Muscle layer of colon (tissue), 2 donors: Measurements from ENCODE around the gene EPN3.

Experiments used
- H3K27ac ChIP-seq: one replicate; pipeline ENCODE4 v1.7.0; 2013; ENCODE audit warnings: low read depth, mild to moderate bottlenecking, low read length, moderate library complexity
- H3K27me3 ChIP-seq, 2 donors: one replicate each; pipeline ENCODE4 v1.7.0; 2013; ENCODE audit warnings: low read length in 2 of 2, mild to moderate bottlenecking in 2 of 2; ENCODE audit not compliant: insufficient read depth in 2 of 2, control insufficient read depth in 1 of 2
- H3K36me3 ChIP-seq: one replicate; pipeline ENCODE4 v1.7.0; 2013; ENCODE audit warnings: mild to moderate bottlenecking, low read length; ENCODE audit not compliant: insufficient read depth
- H3K4me1 ChIP-seq: one replicate; pipeline ENCODE4 v1.7.0; 2013; ENCODE audit warnings: mild to moderate bottlenecking, low read length; ENCODE audit not compliant: insufficient read depth
- H3K4me3 ChIP-seq, 2 donors: one replicate each; pipeline ENCODE4 v1.7.0; 2013; ENCODE audit warnings: low read length in 2 of 2, low read depth in 1 of 2, mild to moderate bottlenecking in 1 of 2, moderate library complexity in 1 of 2
- H3K9ac ChIP-seq: one replicate; pipeline ENCODE4 v1.7.0; 2013; ENCODE audit warnings: low read length
- H3K9me3 ChIP-seq: one replicate; pipeline ENCODE4 v1.7.0; 2013; ENCODE audit warnings: mild to moderate bottlenecking, low read length
- donor health status: abdominal sarcoma.
- donor health status: Adenocarcinoma of cecum.

Gene EPN3

GRCh38 chr17:50586421-50587247 is 54.1 kb downstream of the EPN3 start:
- H3K9me3 ChIP-seq, result no peaks in the 10 kb centered on the region
- no peak overlapping the region for H3K4me3 ChIP-seq
- no peak overlapping the region for H3K27ac ChIP-seq
- peaks cover 15% of the 10 kb centered on the region for H3K4me1 ChIP-seq
- no peaks in the 10 kb centered on the region for H3K27me3 ChIP-seq
- H3K36me3 ChIP-seq, result no peaks in the 10 kb centered on the region
- H3K9ac ChIP-seq, result no peak overlapping the region

GRCh38 chr17:50587571-50587970 is 55.0 kb downstream of the EPN3 start:
- H3K27ac ChIP-seq, result no peak overlapping the region
- no peaks in the 10 kb centered on the region for H3K36me3 ChIP-seq

GRCh38 chr17:50588391-50589049 is 56.0 kb downstream of the EPN3 start:
- no peak overlapping the region for H3K9ac ChIP-seq
- H3K4me1 ChIP-seq, result peaks cover 15% of the 10 kb centered on the region
- H3K9me3 ChIP-seq, result no peaks in the 10 kb centered on the region
- no peaks in the 10 kb centered on the region for H3K27me3 ChIP-seq
- no peak overlapping the region for H3K27ac ChIP-seq
- no peak overlapping the region for H3K4me3 ChIP-seq
- H3K36me3 ChIP-seq, result no peaks in the 10 kb centered on the region

More at GRCh38 chr17:50587571-50587970, 55.0 kb downstream of the EPN3 start:
- H3K9ac ChIP-seq, result no peak overlapping the region
- peaks cover 15% of the 10 kb centered on the region for H3K4me1 ChIP-seq
- H3K27me3 ChIP-seq, result no peaks in the 10 kb centered on the region
- no peak overlapping the region for H3K4me3 ChIP-seq
- H3K9me3 ChIP-seq, result no peaks in the 10 kb centered on the region

GRCh38 chr17:50589095-50589705 is 56.7 kb downstream of the EPN3 start:
- no peaks in the 10 kb centered on the region for H3K9me3 ChIP-seq
- no peak overlapping the region for H3K4me3 ChIP-seq
- no peaks in the 10 kb centered on the region for H3K36me3 ChIP-seq
- no peak overlapping the region for H3K9ac ChIP-seq
- no peaks in the 10 kb centered on the region for H3K27me3 ChIP-seq
- H3K4me1 ChIP-seq, result peaks cover 15% of the 10 kb centered on the region
- no peak overlapping the region for H3K27ac ChIP-seq

- no peak overlapping the region for H3K27ac ChIP-seq
- H3K9me3 ChIP-seq, result no peaks in the 10 kb centered on the region
- peaks cover 15% of the 10 kb centered on the region for H3K4me1 ChIP-seq
- H3K27me3 ChIP-seq, result no peaks in the 10 kb centered on the region
- no peak overlapping the region for H3K4me3 ChIP-seq
- H3K36me3 ChIP-seq, result no peaks in the 10 kb centered on the region
- H3K9ac ChIP-seq, result no peak overlapping the region
Measured at GRCh38 chr17:50590946-50591737, 58.6 kb downstream of the EPN3 start.

- no peaks in the 10 kb centered on the region for H3K36me3 ChIP-seq
Measured at GRCh38 chr17:50593321-50593720, 60.8 kb downstream of the EPN3 start.

More at GRCh38 chr17:50593321-50593720, 60.8 kb downstream of the EPN3 start:
- H3K27ac ChIP-seq, result no peak overlapping the region
- no peak overlapping the region for H3K4me3 ChIP-seq
- no peak overlapping the region for H3K9ac ChIP-seq
- H3K27me3 ChIP-seq, result no peaks in the 10 kb centered on the region
- H3K9me3 ChIP-seq, result no peaks in the 10 kb centered on the region
- H3K4me1 ChIP-seq, result peaks cover 14% of the 10 kb centered on the region
